Aorta (tissue), 5 donors: ENCODE results near the gene ARAP1. TPM values are rescaled to one million over a fixed set of nuclear protein-coding genes. Genes with fewer than 3 reads are reported as not detected.

Experiments
- ATAC-seq: fragments of 200-7000 bp; cut with Tn5 transposase; one replicate; pipeline ENCODE4 v1.9.1; 2022; ENCODE audit warnings: moderate library complexity; ENCODE audit not compliant: low FRiP score
- DNase-seq, 2 donors: peaks; one replicate each; pipeline ENCODE4 v3.0.0-alpha.2; 2020
- H3K27ac ChIP-seq, 2 donors: one replicate each; pipeline ENCODE4 v1.5.1; 2013; ENCODE audit warnings: low read length in 2 of 2, mild to moderate bottlenecking in 2 of 2, moderate library complexity in 2 of 2, control low read depth in 1 of 2, inconsistent platforms in 1 of 2, low read depth in 1 of 2
- H3K27me3 ChIP-seq, 2 donors: one replicate each; pipeline ENCODE4 v1.6.1; 2013; ENCODE audit warnings: control low read depth in 1 of 2, low read length in 1 of 2, mild to moderate bottlenecking in 1 of 2, moderate library complexity in 1 of 2; ENCODE audit not compliant: insufficient read depth in 2 of 2, control insufficient read depth in 1 of 2
- H3K36me3 ChIP-seq, 2 donors: one replicate each; pipeline ENCODE4 v1.6.1; 2013; ENCODE audit warnings: control low read depth in 1 of 2, low read length in 1 of 2, mild to moderate bottlenecking in 1 of 2; ENCODE audit not compliant: insufficient read depth in 2 of 2, control insufficient read depth in 1 of 2
- H3K4me1 ChIP-seq, 2 donors: one replicate each; pipeline ENCODE4 v1.6.1; 2013; ENCODE audit warnings: low read length in 2 of 2, control low read depth in 1 of 2, mild to moderate bottlenecking in 1 of 2, moderate library complexity in 1 of 2; ENCODE audit not compliant: insufficient read depth in 2 of 2, control insufficient read depth in 1 of 2
- H3K4me3 ChIP-seq, 2 donors: one replicate each; pipeline ENCODE4 v1.5.1; 2013; ENCODE audit warnings: low read length in 2 of 2, control low read depth in 1 of 2, mild to moderate bottlenecking in 1 of 2
- H3K9me3 ChIP-seq: one replicate; pipeline ENCODE4 v1.6.1; 2013; ENCODE audit warnings: mild to moderate bottlenecking, low read length; ENCODE audit not compliant: control insufficient read depth
- WGBS, 2 donors: extraction: QIAGEN DNeasy Blood & Tissue Kit; methylation state at CpG; one replicate each; pipeline ENCODE4 v1.1.7; 2013; 5-methylcytosine and 5-hydroxymethylcytosine counted together
- intact Hi-C, 2 donors: fragments of 100-400 bp; cut with DNase I; formaldehyde crosslinking; loops; one replicate each; pipeline versions ENCODE4 v1.14.2 to v1.15.0; 2022
- polyA plus RNA-seq, 2 donors: library from polyadenylated mRNA; stranded (reverse); fragments of 200-250 nt; gene quantifications; one replicate each; pipeline ENCODE4 v1.2.3, GENCODE V29; 2013
- total RNA-seq, 2 donors: library from RNA; stranded (reverse); fragmentation: NEBNext Ultra II Directional; extraction: Animal tissue kit (Norgen Biotek cat#: 25700); gene quantifications; one replicate each; pipeline ENCODE4 v1.2.1, GENCODE V29; 2021
- donor health status: healthy with polysubstance abuse.
- donor health status: Bipolar disorder and iron deficiency.
- donor health status: DM: no; HTN: no; CAD: no.
- donor health status: DM: no; HTN: no; CAD: no.
- donor health status: DM: yes; HTN: yes; CAD: no.

Gene ARAP1
- total and polyA plus RNA-seq, 4 donors = 30.8 to 166 (median 66.4) TPM

GRCh38 chr11:72737336-72737735 is 14.9 kb downstream of the ARAP1 start:
- intact Hi-C loops = no loop called here
- no peaks in the 10 kb centered on the region for H3K4me1 ChIP-seq

DNA sequence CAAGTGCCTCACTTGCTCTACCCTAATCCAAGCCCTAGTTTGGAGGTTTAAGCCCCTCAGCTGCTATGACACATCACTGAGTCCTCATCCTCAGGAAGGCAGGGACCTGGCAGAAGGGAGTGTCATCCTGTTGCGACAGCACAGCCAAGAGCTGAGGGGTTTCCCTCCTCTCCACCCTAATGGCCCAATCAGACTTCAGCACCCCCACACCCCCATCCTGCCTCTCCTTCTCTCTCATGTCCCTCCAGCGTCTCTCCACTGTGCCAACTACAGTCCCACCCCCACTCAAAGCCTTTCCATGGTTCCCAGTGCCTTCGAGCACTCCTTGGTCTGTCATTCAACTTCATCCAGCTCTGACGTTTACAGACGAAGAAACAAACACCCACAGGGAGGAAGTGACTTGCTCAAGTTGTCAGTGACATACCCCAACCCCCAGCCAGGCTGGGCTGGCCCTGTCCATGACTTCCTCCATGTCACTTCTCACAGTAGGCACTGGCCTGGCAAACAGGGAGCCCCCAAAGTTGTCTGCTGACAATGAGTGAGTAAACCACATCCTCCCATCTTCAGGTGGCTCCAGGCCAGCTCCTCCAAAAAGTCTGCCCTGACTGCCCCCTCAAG is 15.6 kb downstream of the ARAP1 start:
- Histone ChIP-seq H3K27ac (no peak overlapping the region), H3K36me3 (no peaks in the 10 kb centered on the region), H3K9me3 (no peaks in the 10 kb centered on the region), H3K27me3 (no peaks in the 10 kb centered on the region), H3K4me1 (no peaks in the 10 kb centered on the region), H3K4me3 (no peak overlapping the region)
- intact Hi-C loops = no loop called here
- WGBS, 2 donors = 57 to 61% methylated on average over 5 of the region's 5 CpGs
- ATAC-seq = peak; percentile 39
- peak in 1 of 2 donors; percentile 90 for DNase-seq

More at GRCh38 chr11:72737336-72737735, 14.9 kb downstream of the ARAP1 start:
- Histone ChIP-seq H3K9me3 (no peaks in the 10 kb centered on the region), H3K36me3 (no peaks in the 10 kb centered on the region), H3K27me3 (no peaks in the 10 kb centered on the region), H3K27ac (no peak overlapping the region), H3K4me3 (no peak overlapping the region)
- 93 to 100% methylated on average over 1 of the region's 1 CpG for whole genome bisulfite sequencing, 2 donors
- DNase-seq (no peak), ATAC-seq (no peak)

DNA sequence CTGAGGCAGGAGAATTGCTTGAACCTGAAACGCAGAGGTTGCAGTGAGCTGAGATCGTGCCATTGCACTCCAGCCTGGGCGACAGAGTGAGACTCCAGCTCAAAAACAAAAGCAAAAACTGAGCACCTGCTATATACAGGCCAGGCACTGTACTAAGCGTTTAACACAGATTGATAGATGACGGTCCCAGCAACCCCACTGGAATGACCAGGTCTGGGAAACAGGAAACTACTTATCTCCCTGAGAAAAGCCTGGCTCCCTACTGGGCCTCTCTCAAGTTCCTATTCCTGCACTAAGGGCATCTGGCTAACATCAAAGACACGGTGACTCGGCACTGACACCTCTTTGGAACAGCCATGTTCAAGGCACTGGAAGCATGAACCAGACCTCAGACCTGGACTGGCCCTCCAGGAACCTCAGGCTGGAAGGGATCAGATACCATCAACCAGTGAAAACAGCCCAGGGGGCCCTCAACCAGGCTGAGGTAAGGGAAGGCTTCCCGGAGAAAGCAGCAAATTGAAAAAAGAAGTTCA is 16.6 kb downstream of the ARAP1 start:
- Histone ChIP-seq H3K4me1 (no peaks in the 10 kb centered on the region), H3K36me3 (no peaks in the 10 kb centered on the region), H3K4me3 (no peak overlapping the region), H3K9me3 (no peaks in the 10 kb centered on the region), H3K27ac (no peak overlapping the region), H3K27me3 (no peaks in the 10 kb centered on the region)
- WGBS, 2 donors = 56 to 62% methylated on average over 8 of the region's 8 CpGs
- DNase-seq (no peak), ATAC-seq (no peak)
- intact Hi-C loops = no loop called here

- no peaks in the 10 kb centered on the region for H3K27me3 ChIP-seq
- no peak for ATAC-seq
- no peak overlapping the region for H3K27ac ChIP-seq
- intact Hi-C loops = no loop called here
- no peaks in the 10 kb centered on the region for H3K9me3 ChIP-seq
- no peaks in the 10 kb centered on the region for H3K4me1 ChIP-seq
- no peak overlapping the region for H3K4me3 ChIP-seq
- no peak for DNase-seq
- H3K36me3 ChIP-seq = no peaks in the 10 kb centered on the region
- WGBS, 2 donors = 89 to 92% methylated on average over 10 of the region's 10 CpGs
Observed at GRCh38 chr11:72732329-72732728, 19.9 kb downstream of the ARAP1 start.

DNA sequence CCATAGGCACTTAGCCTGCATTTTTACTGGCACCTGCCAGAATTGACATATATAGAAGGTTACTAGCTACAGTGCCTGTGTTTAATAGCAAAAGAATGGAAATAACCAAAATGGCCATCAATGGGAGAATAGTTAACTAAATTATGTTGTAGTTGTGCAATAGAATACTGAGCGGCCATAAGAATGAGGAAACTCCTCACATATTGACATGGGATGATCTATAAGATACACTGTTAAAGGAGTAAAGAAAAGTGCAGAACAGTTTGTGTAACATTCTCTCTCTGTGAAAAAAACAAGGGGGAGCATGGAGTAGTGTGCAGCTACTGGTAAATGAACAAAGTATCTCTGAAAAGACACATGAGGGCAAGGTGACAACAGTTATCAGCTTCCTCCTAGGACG is 21.5 kb downstream of the ARAP1 start:
- intact Hi-C loops = no loop called here
- Histone ChIP-seq H3K36me3 (no peaks in the 10 kb centered on the region), H3K9me3 (no peaks in the 10 kb centered on the region), H3K4me3 (no peak overlapping the region), H3K27me3 (no peaks in the 10 kb centered on the region), H3K27ac (no peak overlapping the region), H3K4me1 (no peaks in the 10 kb centered on the region)
- no peak for DNase-seq
- WGBS, 2 donors = 84 to 94% methylated on average over 2 of the region's 2 CpGs
- ATAC-seq = no peak

DNA sequence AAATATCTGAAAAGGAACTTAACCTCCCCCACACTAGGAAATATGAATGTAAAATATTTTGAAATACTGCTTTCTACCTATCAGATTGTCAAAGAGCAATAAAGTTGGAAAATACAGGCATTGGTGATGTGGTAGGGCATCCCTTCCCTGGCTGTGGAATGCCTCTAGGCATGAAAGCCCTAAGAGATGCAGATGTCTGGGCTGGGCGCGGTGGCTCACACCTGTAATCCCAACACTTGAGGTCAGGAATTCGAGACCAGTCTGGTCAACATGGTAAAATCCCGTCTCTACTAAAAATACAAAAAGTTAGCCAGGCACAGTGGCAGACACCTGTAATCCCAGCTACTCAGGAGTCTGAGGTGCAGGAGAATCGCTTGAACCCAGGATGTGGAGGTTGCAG is 22.0 kb downstream of the ARAP1 start:
- H3K9me3 ChIP-seq = no peaks in the 10 kb centered on the region
- DNase-seq = no peak
- 85 to 94% methylated on average over 5 of the region's 5 CpGs for WGBS, 2 donors
- intact Hi-C loops = no loop called here
- no peaks in the 10 kb centered on the region for H3K4me1 ChIP-seq
- H3K27ac ChIP-seq = no peak overlapping the region
- H3K4me3 ChIP-seq = no peak overlapping the region
- no peak for ATAC-seq
- H3K36me3 ChIP-seq = no peaks in the 10 kb centered on the region
- no peaks in the 10 kb centered on the region for H3K27me3 ChIP-seq

DNA sequence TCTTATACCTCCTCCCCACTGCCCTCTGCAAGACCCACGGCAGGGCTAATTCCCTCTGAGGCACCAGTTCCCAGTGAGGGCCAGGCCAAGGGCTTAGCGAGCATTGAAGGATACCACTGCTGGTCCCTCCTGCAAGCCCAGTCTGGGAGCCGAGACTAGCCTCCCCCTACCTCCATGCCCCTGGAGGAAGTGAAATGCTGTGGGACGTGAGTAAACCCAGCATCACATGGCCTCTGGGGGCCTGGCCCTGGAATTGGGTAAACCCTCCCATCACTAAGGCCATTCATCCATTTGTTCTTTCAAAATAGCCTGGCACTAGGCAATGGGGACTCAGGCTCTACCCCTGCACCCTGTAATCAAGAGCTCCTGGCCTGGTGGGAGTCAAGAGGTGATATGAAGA is 24.7 kb downstream of the ARAP1 start:
- ATAC-seq (no peak), DNase-seq (no peak)
- Histone ChIP-seq H3K27ac (no peak overlapping the region), H3K9me3 (no peaks in the 10 kb centered on the region), H3K27me3 (no peaks in the 10 kb centered on the region), H3K4me3 (no peak overlapping the region), H3K4me1 (no peaks in the 10 kb centered on the region), H3K36me3 (no peaks in the 10 kb centered on the region)
- WGBS, 2 donors = 61 to 63% methylated on average over 4 of the region's 4 CpGs
- intact Hi-C loops = loop anchor here (5.0 kb wide), 3 partner anchors 55 to 450 kb away; partner anchors contain the start of gene STARD10 (in 1 of the 2)

GRCh38 chr11:72726266-72727220 is 25.7 kb downstream of the ARAP1 start:
- intact Hi-C loops = loop anchor here (5.0 kb wide), 3 partner anchors 56 to 451 kb away; partner anchors contain the start of gene STARD10 (in 1 of the 2)
- H3K36me3 ChIP-seq = no peaks in the 10 kb centered on the region
- H3K27ac ChIP-seq = no peak overlapping the region
- no peak for ATAC-seq
- no peak for DNase-seq
- H3K4me3 ChIP-seq = no peak overlapping the region
- no peaks in the 10 kb centered on the region for H3K4me1 ChIP-seq
- H3K27me3 ChIP-seq = no peaks in the 10 kb centered on the region
- 92% methylated on average over 38 to 40 of the region's 40 CpGs for WGBS, 2 donors
- no peaks in the 10 kb centered on the region for H3K9me3 ChIP-seq
